NCI-H2171 treated with DMSO at 0.1 percent for 48 hours (cell line): ENCODE data around the gene ZNF695.
"Not testable (repeated sequence)": the region's sequence is repeated elsewhere in the genome, so short reads cannot be mapped to it uniquely, and the experiment has no call there.

ENCODE experiments used
- DNase-seq: peaks from one replicate; lab custom pipeline; 2025; lab: John Stamatoyannopoulos, UW

Gene ZNF695

GRCh38 chr1:247007511-247008405 lies at the start of gene ZNF695:
Gene ZNF695, minus strand, starts transcription at chr1:247008057. Its CDS starts 149 bp downstream, at chr1:247007908.
- DNase-seq, result peak; percentile 99

GRCh38 chr1:247056071-247056470 lies 48.2 kb upstream of the ZNF695 start:
- no peak for DNase-seq

- DNase-seq, result no peak
Observed at GRCh38 chr1:247054992-247055415, 47.1 kb upstream of the ZNF695 start.

GRCh38 chr1:247047702-247048101 lies 39.8 kb upstream of the ZNF695 start:
- DNase-seq, result no peak

GRCh38 chr1:247047260-247047659 lies 39.4 kb upstream of the ZNF695 start:
- DNase-seq, result no peak

- DNase-seq, result no peak
Observed at GRCh38 chr1:247043406-247043805, 35.5 kb upstream of the ZNF695 start.

GRCh38 chr1:247037511-247038320 lies 29.9 kb upstream of the ZNF695 start:
- DNase-seq, result no peak

- not testable (repeated sequence) for DNase-seq
Observed at GRCh38 chr1:247032306-247032705, 24.4 kb upstream of the ZNF695 start.

GRCh38 chr1:247024658-247025057 lies 16.8 kb upstream of the ZNF695 start:
- DNase-seq, result not testable (repeated sequence)

- no peak for DNase-seq
Observed at GRCh38 chr1:247013391-247013790, 5.5 kb upstream of the ZNF695 start.

- DNase-seq, result no peak
Observed at GRCh38 chr1:247008406-247008799, 546 bp upstream of the ZNF695 start.

- DNase-seq, result not testable (repeated sequence)
Observed at GRCh38 chr1:247004081-247004480, 3.8 kb downstream of the ZNF695 start.

GRCh38 chr1:246989901-246990300 lies 18.0 kb downstream of the ZNF695 start:
- no peak for DNase-seq

GRCh38 chr1:246988316-246988715 lies 19.5 kb downstream of the ZNF695 start:
- no peak for DNase-seq

- no peak for DNase-seq
Observed at GRCh38 chr1:246987083-246987690, 20.7 kb downstream of the ZNF695 start.

- no peak for DNase-seq
Observed at GRCh38 chr1:246978785-246979184, 29.1 kb downstream of the ZNF695 start.

- no peak for DNase-seq
Observed at GRCh38 chr1:246978281-246978680, 29.6 kb downstream of the ZNF695 start.

GRCh38 chr1:246971969-246972368 lies 35.9 kb downstream of the ZNF695 start:
- DNase-seq, result no peak

- peak; percentile 43 for DNase-seq
Observed at GRCh38 chr1:246971090-246971721, 36.7 kb downstream of the ZNF695 start.

GRCh38 chr1:246969621-246970020 lies 38.2 kb downstream of the ZNF695 start:
- no peak for DNase-seq

GRCh38 chr1:246966502-246966901 lies 41.4 kb downstream of the ZNF695 start:
- DNase-seq, result no peak
